ENCODE measurements around the gene GTF3C1. TPM values are rescaled to one million over a fixed set of nuclear protein-coding genes. Genes with fewer than 3 reads are reported as not detected.

Gene GTF3C1, protein sequence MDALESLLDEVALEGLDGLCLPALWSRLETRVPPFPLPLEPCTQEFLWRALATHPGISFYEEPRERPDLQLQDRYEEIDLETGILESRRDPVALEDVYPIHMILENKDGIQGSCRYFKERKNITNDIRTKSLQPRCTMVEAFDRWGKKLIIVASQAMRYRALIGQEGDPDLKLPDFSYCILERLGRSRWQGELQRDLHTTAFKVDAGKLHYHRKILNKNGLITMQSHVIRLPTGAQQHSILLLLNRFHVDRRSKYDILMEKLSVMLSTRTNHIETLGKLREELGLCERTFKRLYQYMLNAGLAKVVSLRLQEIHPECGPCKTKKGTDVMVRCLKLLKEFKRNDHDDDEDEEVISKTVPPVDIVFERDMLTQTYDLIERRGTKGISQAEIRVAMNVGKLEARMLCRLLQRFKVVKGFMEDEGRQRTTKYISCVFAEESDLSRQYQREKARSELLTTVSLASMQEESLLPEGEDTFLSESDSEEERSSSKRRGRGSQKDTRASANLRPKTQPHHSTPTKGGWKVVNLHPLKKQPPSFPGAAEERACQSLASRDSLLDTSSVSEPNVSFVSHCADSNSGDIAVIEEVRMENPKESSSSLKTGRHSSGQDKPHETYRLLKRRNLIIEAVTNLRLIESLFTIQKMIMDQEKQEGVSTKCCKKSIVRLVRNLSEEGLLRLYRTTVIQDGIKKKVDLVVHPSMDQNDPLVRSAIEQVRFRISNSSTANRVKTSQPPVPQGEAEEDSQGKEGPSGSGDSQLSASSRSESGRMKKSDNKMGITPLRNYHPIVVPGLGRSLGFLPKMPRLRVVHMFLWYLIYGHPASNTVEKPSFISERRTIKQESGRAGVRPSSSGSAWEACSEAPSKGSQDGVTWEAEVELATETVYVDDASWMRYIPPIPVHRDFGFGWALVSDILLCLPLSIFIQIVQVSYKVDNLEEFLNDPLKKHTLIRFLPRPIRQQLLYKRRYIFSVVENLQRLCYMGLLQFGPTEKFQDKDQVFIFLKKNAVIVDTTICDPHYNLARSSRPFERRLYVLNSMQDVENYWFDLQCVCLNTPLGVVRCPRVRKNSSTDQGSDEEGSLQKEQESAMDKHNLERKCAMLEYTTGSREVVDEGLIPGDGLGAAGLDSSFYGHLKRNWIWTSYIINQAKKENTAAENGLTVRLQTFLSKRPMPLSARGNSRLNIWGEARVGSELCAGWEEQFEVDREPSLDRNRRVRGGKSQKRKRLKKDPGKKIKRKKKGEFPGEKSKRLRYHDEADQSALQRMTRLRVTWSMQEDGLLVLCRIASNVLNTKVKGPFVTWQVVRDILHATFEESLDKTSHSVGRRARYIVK (N-terminal part only)
- 10 to 100 TPM; 43.6 to 44.5 TPM for total RNA-seq
- 31.2 TPM for polyA plus RNA-seq (2013, experiment 1 of 2)
- polyA plus RNA-seq (2013, experiment 2 of 2): 33.5 TPM
- total RNA-seq: 52.4 to 202 (median 135) reads per million in 172 experiments

GRCh38 chr16:27549746-27550581 is at the start of gene GTF3C1, which contains the start of gene KATNIP:
Gene GTF3C1 (minus strand): TSS chr16:27549913. CDS start chr16:27549890, 23 bp downstream.
Gene KATNIP (plus strand): TSS chr16:27550144. CDS start chr16:27550171, 27 bp downstream.
- POLR2A ChIA-PET: interaction anchor here (0.6 to 2.5 kb wide), 12 partner anchors 14 to 440 kb away, joined by 3 to 8 read pairs (median 3); partner anchors contain the start of gene IL21R
- CTCF ChIA-PET: interaction anchor here (1.1 to 1.4 kb wide), 2 partner anchors 34 to 440 kb away, joined by 3 read pairs; no protein-coding TSS in a partner anchor
- Mint-ChIP-seq H3K9me3 (no peaks in the 10 kb centered on the region), H3K4me3 (peak within 1 kb of the TSS; percentile 98), H3K4me1 (ENCODE audit: low read depth) (peaks cover 50% of the 10 kb centered on the region), H3K27me3 (no peaks in the 10 kb centered on the region), H3K27ac (peak within 1 kb of the TSS; percentile 98), H3K36me3 (ENCODE audit: low read depth) (peaks cover 38% of the 10 kb centered on the region)
- intact Hi-C loops (cut with DNase I, micrococcal nuclease): loop anchor here in 1 of 2 experiments (5.0 kb wide), 1 partner anchor 662 kb away; the partner anchor contains the start of gene XPO6
- Histone ChIP-seq H3K9me3 (ENCODE audit: control insufficient read depth in 1 of 2, insufficient read depth in 1 of 2, low read length in 2 of 2) (no peaks in the 10 kb centered on the region), H3K4me1 (ENCODE audit: insufficient read depth, low read length) (peaks cover 32% of the 10 kb centered on the region), H3K4me3 (ENCODE audit: low read length) (peak within 1 kb of the TSS; percentile 99), H3K27ac (ENCODE audit: low read depth in 1 of 2, low read length in 2 of 2) (peak within 1 kb of the TSS; percentile 80 to 85), H3K27me3 (ENCODE audit: control insufficient read depth in 1 of 2, insufficient read depth in 2 of 2, low read length in 2 of 2) (no peaks in the 10 kb centered on the region), H3K36me3 (ENCODE audit: insufficient read depth, low read length) (peaks cover 6% of the 10 kb centered on the region)
- ATAC-seq (ENCODE audit: poor library complexity): peak; percentile 100
- no peak for TF ChIP-seq CTCF (IDR thresholded peaks at IDR 0.05)
- peak; percentile 100 for DNase-seq

- Mint-ChIP-seq H3K27me3 (no peaks in the 10 kb centered on the region), H3K4me1 (ENCODE audit: low read depth) (no peaks in the 10 kb centered on the region), H3K27ac (no peak overlapping the region), H3K36me3 (ENCODE audit: low read depth) (no peaks in the 10 kb centered on the region), H3K4me3 (no peak overlapping the region), H3K9me3 (no peaks in the 10 kb centered on the region)
- TF ChIP-seq CTCF (IDR thresholded peaks at IDR 0.05): no peak
- Histone ChIP-seq H3K27me3 (ENCODE audit: control insufficient read depth in 1 of 2, insufficient read depth in 2 of 2, low read length in 2 of 2) (no peaks in the 10 kb centered on the region), H3K4me1 (ENCODE audit: insufficient read depth, low read length) (no peaks in the 10 kb centered on the region), H3K9me3 (ENCODE audit: control insufficient read depth in 1 of 2, insufficient read depth in 1 of 2, low read length in 2 of 2) (no peaks in the 10 kb centered on the region), H3K4me3 (ENCODE audit: low read length) (no peak overlapping the region), H3K36me3 (ENCODE audit: insufficient read depth, low read length) (no peaks in the 10 kb centered on the region), H3K27ac (ENCODE audit: low read depth in 1 of 2, low read length in 2 of 2) (no peak overlapping the region)
- ATAC-seq (ENCODE audit: poor library complexity) (no peak), DNase-seq (no peak)
- POLR2A ChIA-PET: no interaction called here
- CTCF ChIA-PET: no interaction called here
- intact Hi-C loops (cut with DNase I, micrococcal nuclease): no loop called here
Measured at GRCh38 chr16:27598931-27599565, 49.3 kb upstream of the GTF3C1 start.
